Cardiac fibroblast (primary cell): ENCODE measurements around the gene DYSF.

ENCODE experiments used
- DNase-seq, 2 donors: peaks; one replicate each; pipeline versions ENCODE4 v3.0.0 to v3.0.0-alpha.2; 2010; ENCODE audit warnings: low read depth in 2 of 2
- H3K4me3 ChIP-seq, 2 donors: replicated peaks in 1 of 2; 1 replicate in 1 of 2; 2 replicates in 1 of 2; pipeline ENCODE4 v1.5.1; 2011; ENCODE audit warnings: low read depth in 2 of 2, low read length in 2 of 2, mild to moderate bottlenecking in 2 of 2, moderate library complexity in 1 of 2
- CTCF ChIP-seq: IDR thresholded peaks from one replicate; pipeline ENCODE4 v1.5.1; 2011; ENCODE audit warnings: low read depth, mild to moderate bottlenecking, low read length, inconsistent platforms

DYSF gene

GRCh38 chr2:71457123-71457915 lies 4.0 kb downstream of the DYSF start:
- no peak overlapping the region for H3K4me3 ChIP-seq
- no peak for DNase-seq
- no peak for TF ChIP-seq CTCF

DNA sequence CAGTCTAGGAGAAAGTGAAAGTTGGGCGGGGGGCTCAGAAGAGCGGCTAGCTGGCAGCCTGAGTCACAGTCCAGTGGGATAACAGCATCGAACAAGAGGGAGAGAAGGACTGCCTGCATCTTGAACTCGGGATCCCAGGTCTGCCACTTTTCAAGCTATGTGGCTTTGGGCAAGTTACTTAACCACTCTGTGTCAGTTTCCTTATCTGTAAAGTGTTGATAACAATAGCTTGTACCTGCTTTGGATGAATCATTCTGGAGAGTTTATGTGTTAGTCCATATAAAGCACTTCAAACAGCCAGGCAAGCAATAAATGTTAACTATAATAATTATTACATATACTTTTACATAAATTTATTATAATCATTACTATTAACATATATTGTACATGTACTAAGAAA lies 4.6 kb downstream of the DYSF start:
- TF ChIP-seq CTCF, result no peak
- no peak overlapping the region for H3K4me3 ChIP-seq
- DNase-seq, result no peak

GRCh38 chr2:71458413-71459083 lies 5.2 kb downstream of the DYSF start:
- no peak overlapping the region for H3K4me3 ChIP-seq
- TF ChIP-seq CTCF, result no peak
- DNase-seq, result peak; percentile 48 to 50

DNA sequence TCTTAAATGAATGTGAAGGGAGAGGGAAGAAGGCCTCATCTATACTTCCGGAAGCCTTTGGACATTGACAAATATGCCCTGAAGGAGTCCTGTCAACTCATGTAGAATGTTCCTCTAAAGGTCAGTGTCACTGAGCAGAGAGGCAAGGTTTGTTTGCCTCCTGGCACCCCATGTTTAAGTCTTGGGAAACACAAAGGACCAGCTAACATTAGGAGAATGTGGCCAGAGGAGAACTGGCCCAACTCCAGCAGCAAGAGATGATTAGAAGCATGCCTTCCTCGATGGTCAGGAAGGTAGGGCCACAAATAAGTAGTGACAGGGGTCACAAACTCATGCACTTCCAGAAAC lies 5.7 kb downstream of the DYSF start:
- H3K4me3 ChIP-seq, result no peak overlapping the region
- no peak for DNase-seq
- TF ChIP-seq CTCF, result no peak

DNA sequence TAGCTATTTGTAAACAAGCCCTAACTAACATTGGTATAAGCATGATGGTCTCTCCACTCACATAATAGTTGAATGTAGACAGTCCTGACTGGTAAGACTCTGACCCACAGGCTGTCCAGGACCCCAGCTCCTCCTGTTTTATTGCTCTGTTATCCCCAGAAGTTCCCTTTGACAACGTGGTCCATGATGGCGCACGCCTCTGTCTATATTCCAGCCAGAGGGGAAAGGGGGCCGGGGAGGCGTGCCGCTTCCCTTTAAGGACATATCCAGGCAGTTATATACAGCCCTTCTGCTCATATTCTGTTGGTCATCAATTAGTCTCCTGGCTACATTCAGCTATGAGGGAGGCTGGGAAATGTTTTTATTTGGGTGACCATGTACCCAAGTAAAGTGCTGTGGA lies 6.7 kb downstream of the DYSF start:
- no peak for TF ChIP-seq CTCF
- no peak overlapping the region for H3K4me3 ChIP-seq
- no peak for DNase-seq

- H3K4me3 ChIP-seq, result no peak overlapping the region
- peak; percentile 64 for TF ChIP-seq CTCF
- DNase-seq, result peak in 1 of 2 donors; percentile 54
Observed at GRCh38 chr2:71460595-71461303, 7.4 kb downstream of the DYSF start.
